HUES64 (cell line): ENCODE results near the gene ADGRL1.

Experiments used
- H3K27ac ChIP-seq: 2 replicates; pipeline ENCODE4 v1.7.0; 2013; ENCODE audit warnings: low read depth, low read length, inconsistent platforms
- H3K27me3 ChIP-seq: 2 replicates; pipeline ENCODE4 v1.6.1; 2013; ENCODE audit warnings: mild to moderate bottlenecking, low read length; ENCODE audit not compliant: insufficient read depth
- H3K36me3 ChIP-seq: 2 replicates; pipeline ENCODE4 v1.6.1; 2013; ENCODE audit warnings: mild to moderate bottlenecking, low read length; ENCODE audit not compliant: insufficient read depth
- H3K4me1 ChIP-seq: 2 replicates; pipeline ENCODE4 v1.6.1; 2013; ENCODE audit warnings: mild to moderate bottlenecking, low read length, moderate library complexity; ENCODE audit not compliant: insufficient read depth
- H3K4me3 ChIP-seq: 2 replicates; pipeline ENCODE4 v1.5.1; 2013; ENCODE audit warnings: mild to moderate bottlenecking, low read length, moderate library complexity
- H3K9ac ChIP-seq: 2 replicates; pipeline ENCODE4 v1.6.1; 2013; ENCODE audit warnings: mild to moderate bottlenecking, low read depth, low read length
- H3K9me3 ChIP-seq: 2 replicates; pipeline ENCODE4 v1.6.1; 2013; ENCODE audit warnings: low read depth, low read length; ENCODE audit not compliant: insufficient read depth
- WGBS: fragments of 150-250, 120-280 bp; methylation state at CpG from one replicate; pipeline ENCODE4 v1.1.7; 2013; ENCODE audit warnings: missing lambda C conversion rate; 5-methylcytosine and 5-hydroxymethylcytosine counted together

ADGRL1 gene

GRCh38 chr19:14127176-14127575 is 78.8 kb downstream of the ADGRL1 start:
- Histone ChIP-seq H3K36me3 (peaks cover 35% of the 10 kb centered on the region), H3K9ac (no peak overlapping the region), H3K4me3 (no peak overlapping the region), H3K9me3 (no peaks in the 10 kb centered on the region), H3K27ac (no peak overlapping the region), H3K4me1 (no peaks in the 10 kb centered on the region), H3K27me3 (no peaks in the 10 kb centered on the region)
- 94% methylated on average over 8 of the region's 8 CpGs for whole genome bisulfite sequencing

GRCh38 chr19:14122924-14123323 is 83.0 kb downstream of the ADGRL1 start:
- Histone ChIP-seq H3K27me3 (no peaks in the 10 kb centered on the region), H3K4me3 (no peak overlapping the region), H3K36me3 (peaks cover 33% of the 10 kb centered on the region), H3K9ac (no peak overlapping the region), H3K4me1 (peaks cover 4% of the 10 kb centered on the region; the same call in 1 of the 2 replicates), H3K27ac (no peak overlapping the region), H3K9me3 (no peaks in the 10 kb centered on the region)
- 94% methylated on average over 6 of the region's 6 CpGs for WGBS

- no peaks in the 10 kb centered on the region for H3K9me3 ChIP-seq
- no peak overlapping the region for H3K9ac ChIP-seq
- peaks cover 7% of the 10 kb centered on the region; the same call in 1 of the 2 replicates for H3K4me1 ChIP-seq
- H3K4me3 ChIP-seq: no peak overlapping the region
- 95% methylated on average over 7 of the region's 7 CpGs for WGBS
- H3K27ac ChIP-seq: no peak overlapping the region
- H3K36me3 ChIP-seq: peaks cover 26% of the 10 kb centered on the region
- no peaks in the 10 kb centered on the region for H3K27me3 ChIP-seq
Observed at GRCh38 chr19:14120497-14120780, 85.5 kb downstream of the ADGRL1 start.

GRCh38 chr19:14119644-14120496 is 86.1 kb downstream of the ADGRL1 start:
- peaks cover 22% of the 10 kb centered on the region for H3K36me3 ChIP-seq
- H3K9ac ChIP-seq: no peak overlapping the region
- H3K9me3 ChIP-seq: no peaks in the 10 kb centered on the region
- 93% methylated on average over 7 of the region's 7 CpGs for WGBS
- H3K27me3 ChIP-seq: no peaks in the 10 kb centered on the region
- peaks cover 7% of the 10 kb centered on the region; the same call in 1 of the 2 replicates for H3K4me1 ChIP-seq
- H3K4me3 ChIP-seq: no peak overlapping the region
- H3K27ac ChIP-seq: no peak overlapping the region

GRCh38 chr19:14119146-14119545 is 86.8 kb downstream of the ADGRL1 start:
- peaks cover 7% of the 10 kb centered on the region; the same call in 1 of the 2 replicates for H3K4me1 ChIP-seq
- no peak overlapping the region; the same call in 1 of the 2 replicates for H3K9ac ChIP-seq
- no peaks in the 10 kb centered on the region for H3K9me3 ChIP-seq
- peak overlapping the region; percentile 61; the same call in 1 of the 2 replicates for H3K4me3 ChIP-seq
- H3K27ac ChIP-seq: peak overlapping the region; percentile 89; the same call in 1 of the 2 replicates
- peaks cover 16% of the 10 kb centered on the region for H3K36me3 ChIP-seq
- no peaks in the 10 kb centered on the region for H3K27me3 ChIP-seq
- 82% methylated on average over 2 of the region's 3 CpGs for WGBS

- Histone ChIP-seq H3K36me3 (peaks cover 12% of the 10 kb centered on the region), H3K4me3 (peak overlapping the region; percentile 61), H3K9me3 (no peaks in the 10 kb centered on the region), H3K9ac (peak overlapping the region; percentile 74), H3K4me1 (peaks cover 10% of the 10 kb centered on the region), H3K27ac (peak overlapping the region; percentile 89), H3K27me3 (no peaks in the 10 kb centered on the region)
- 13% methylated on average over 59 of the region's 61 CpGs for WGBS
Observed at GRCh38 chr19:14118165-14119051, 87.6 kb downstream of the ADGRL1 start.

- Histone ChIP-seq H3K4me3 (peak within 1 kb of the TSS; percentile 63), H3K27ac (peak within 1 kb of the TSS; percentile 89)
- WGBS: under 1% methylated on average over 67 of the region's 67 CpGs
Observed at GRCh38 chr19:14117668-14118164, 88.3 kb downstream of the ADGRL1 start, which contains the start of gene PRKACA. PRKACA (minus strand) TSS chr19:14117762; CDS start chr19:14117547, 215 bp downstream.

GRCh38 chr19:14116918-14117578 is 88.9 kb downstream of the ADGRL1 start:
- peaks cover 22% of the 10 kb centered on the region for H3K4me1 ChIP-seq
- WGBS: under 1% methylated on average over 33 of the region's 33 CpGs

More at GRCh38 chr19:14117668-14118164, 88.3 kb downstream of the ADGRL1 start, which contains the start of gene PRKACA:
- no peaks in the 10 kb centered on the region for H3K9me3 ChIP-seq
- H3K4me1 ChIP-seq: peaks cover 16% of the 10 kb centered on the region
- peaks cover 12% of the 10 kb centered on the region for H3K36me3 ChIP-seq
- H3K27me3 ChIP-seq: no peaks in the 10 kb centered on the region
- peak within 1 kb of the TSS; percentile 74 for H3K9ac ChIP-seq

GRCh38 chr19:14116525-14116917 is 89.4 kb downstream of the ADGRL1 start:
- H3K9me3 ChIP-seq: no peaks in the 10 kb centered on the region
- peaks cover 26% of the 10 kb centered on the region for H3K4me1 ChIP-seq
- H3K4me3 ChIP-seq: peak overlapping the region; percentile 63
- peaks cover 11% of the 10 kb centered on the region for H3K36me3 ChIP-seq
- no peaks in the 10 kb centered on the region for H3K27me3 ChIP-seq
- 48% methylated on average over 6 of the region's 6 CpGs for WGBS
- H3K9ac ChIP-seq: no peak overlapping the region
- H3K27ac ChIP-seq: no peak overlapping the region

More at GRCh38 chr19:14116918-14117578, 88.9 kb downstream of the ADGRL1 start:
- peak overlapping the region; percentile 63 for H3K4me3 ChIP-seq
- H3K9ac ChIP-seq: no peak overlapping the region
- no peak overlapping the region for H3K27ac ChIP-seq
- no peaks in the 10 kb centered on the region for H3K27me3 ChIP-seq
- no peaks in the 10 kb centered on the region for H3K9me3 ChIP-seq
- H3K36me3 ChIP-seq: peaks cover 12% of the 10 kb centered on the region

GRCh38 chr19:14115756-14116155 is 90.2 kb downstream of the ADGRL1 start:
- 86% methylated on average over 5 of the region's 5 CpGs for WGBS
- Histone ChIP-seq H3K27ac (no peak overlapping the region), H3K9me3 (no peaks in the 10 kb centered on the region), H3K4me1 (peaks cover 26% of the 10 kb centered on the region), H3K36me3 (peaks cover 6% of the 10 kb centered on the region; the same call in 1 of the 2 replicates), H3K27me3 (no peaks in the 10 kb centered on the region), H3K9ac (no peak overlapping the region), H3K4me3 (no peak overlapping the region)
